GM21717 (cell line): ENCODE measurements around the gene AGBL4.

Experiments used
- ATAC-seq: cut with Tn5 transposase; IDR thresholded peaks from one replicate; pipeline ENCODE4 v1.9.1; 2021; ENCODE audit warnings: mild to moderate bottlenecking, moderate library complexity; ENCODE audit not compliant: unreplicated experiment

Gene AGBL4

GRCh38 chr1:48851638-48852037 is 1172.1 kb downstream of the AGBL4 start:
- no peak for ATAC-seq

GRCh38 chr1:48848035-48848434 is 1175.7 kb downstream of the AGBL4 start:
- ATAC-seq = no peak

GRCh38 chr1:48846441-48846840 is 1177.3 kb downstream of the AGBL4 start:
- ATAC-seq = no peak

GRCh38 chr1:48844187-48844586 is 1179.6 kb downstream of the AGBL4 start:
- ATAC-seq = no peak

- ATAC-seq = no peak
Measured at GRCh38 chr1:48841966-48842365, 1181.8 kb downstream of the AGBL4 start.

- no peak for ATAC-seq
Measured at GRCh38 chr1:48841461-48841860, 1182.3 kb downstream of the AGBL4 start.

- no peak for ATAC-seq
Measured at GRCh38 chr1:48831120-48831978, 1192.4 kb downstream of the AGBL4 start.

- ATAC-seq = no peak
Measured at GRCh38 chr1:48830715-48831114, 1193.0 kb downstream of the AGBL4 start.

GRCh38 chr1:48829446-48829845 is 1194.3 kb downstream of the AGBL4 start:
- ATAC-seq = no peak

GRCh38 chr1:48823168-48823567 is 1200.6 kb downstream of the AGBL4 start:
- ATAC-seq = no peak

GRCh38 chr1:48820491-48820890 is 1203.3 kb downstream of the AGBL4 start:
- ATAC-seq = no peak

- ATAC-seq = no peak
Measured at GRCh38 chr1:48817505-48818114, 1206.1 kb downstream of the AGBL4 start.

- ATAC-seq = no peak
Measured at GRCh38 chr1:48810740-48811139, 1213.0 kb downstream of the AGBL4 start.

GRCh38 chr1:48808496-48808895 is 1215.3 kb downstream of the AGBL4 start:
- no peak for ATAC-seq

- ATAC-seq = no peak
Measured at GRCh38 chr1:48807554-48808260, 1216.0 kb downstream of the AGBL4 start.

GRCh38 chr1:48803474-48803873 is 1220.3 kb downstream of the AGBL4 start:
- ATAC-seq = no peak

GRCh38 chr1:48794816-48795215 is 1228.9 kb downstream of the AGBL4 start:
- no peak for ATAC-seq

- no peak for ATAC-seq
Measured at GRCh38 chr1:48793863-48794262, 1229.9 kb downstream of the AGBL4 start.

- no peak for ATAC-seq
Measured at GRCh38 chr1:48792961-48793360, 1230.8 kb downstream of the AGBL4 start.

GRCh38 chr1:48790397-48790796 is 1233.4 kb downstream of the AGBL4 start:
- ATAC-seq = no peak

GRCh38 chr1:48789903-48790302 is 1233.9 kb downstream of the AGBL4 start:
- ATAC-seq = no peak

GRCh38 chr1:48785869-48786268 is 1237.9 kb downstream of the AGBL4 start:
- ATAC-seq = no peak
